Hepatocyte (in vitro differentiated cells): ENCODE data around the gene CHKA. TPM values are rescaled to one million over a fixed set of nuclear protein-coding genes. Genes with fewer than 3 reads are reported as not detected.

Source experiments
- DNase-seq: peaks from one replicate; pipeline ENCODE4 v3.0.0-alpha.2; 2016; ENCODE audit warnings: low spot score
- H2AFZ ChIP-seq: fragments of 200-600 bp; sonication (generic); 2 replicates; pipeline ENCODE4 v1.6.0; 2016; ENCODE audit warnings: antibody characterized with exemption, mild to moderate bottlenecking
- H3K27ac ChIP-seq: fragments of 200-600 bp; sonication (generic); 2 replicates; pipeline ENCODE4 v1.5.1; 2016; ENCODE audit warnings: mild to moderate bottlenecking
- H3K27me3 ChIP-seq: fragments of 200-600 bp; sonication (generic); 2 replicates; pipeline ENCODE4 v1.6.1; 2016
- H3K36me3 ChIP-seq: fragments of 200-600 bp; sonication (generic); replicated peaks from 2 replicates; pipeline ENCODE4 v1.5.1; 2016; ENCODE audit warnings: low read depth; ENCODE audit not compliant: insufficient read depth
- H3K4me1 ChIP-seq: fragments of 200-600 bp; sonication (generic); 2 replicates; pipeline ENCODE4 v1.5.1; 2016; ENCODE audit warnings: mild to moderate bottlenecking, moderate library complexity; ENCODE audit not compliant: insufficient read depth
- H3K4me2 ChIP-seq: fragments of 200-600 bp; sonication (generic); 2 replicates; pipeline ENCODE4 v1.6.0; 2016
- H3K4me3 ChIP-seq: fragments of 200-600 bp; sonication (generic); 2 replicates; pipeline ENCODE4 v1.5.1; 2016; ENCODE audit warnings: mild to moderate bottlenecking
- H3K79me2 ChIP-seq: fragments of 200-600 bp; sonication (generic); 2 replicates; pipeline ENCODE4 v1.6.0; 2017; ENCODE audit warnings: mild to moderate bottlenecking
- H3K9me2 ChIP-seq: fragments of 200-600 bp; sonication (generic); replicated peaks from 2 replicates; pipeline ENCODE4 v1.6.0; 2017; ENCODE audit warnings: mild to moderate bottlenecking; ENCODE audit not compliant: insufficient read depth
- H3K9me3 ChIP-seq: fragments of 200-600 bp; sonication (generic); 2 replicates; pipeline ENCODE4 v1.5.1; 2016; ENCODE audit warnings: low read depth, mild to moderate bottlenecking
- H4K20me1 ChIP-seq: fragments of 200-600 bp; sonication (generic); 2 replicates; pipeline ENCODE4 v1.6.0; 2016; ENCODE audit warnings: mild to moderate bottlenecking; ENCODE audit not compliant: insufficient read depth, poor library complexity, severe bottlenecking
- CTCF ChIP-seq: fragments of 200-600 bp; sonication (generic); IDR thresholded peaks from 2 replicates; pipeline ENCODE4 v1.5.1; 2016; ENCODE audit warnings: antibody characterized with exemption, mild to moderate bottlenecking; ENCODE audit not compliant: poor library complexity
- EZH2 ChIP-seq: fragments of 200-600 bp; sonication (generic); IDR thresholded peaks from 2 replicates; pipeline ENCODE4 v1.6.1; 2016; ENCODE audit warnings: antibody characterized with exemption, mild to moderate bottlenecking, borderline replicate concordance
- EZH2phosphoT487 ChIP-seq: fragments of 200-600 bp; sonication (generic); IDR thresholded peaks from one replicate; pipeline ENCODE4 v1.6.1; 2018; ENCODE audit warnings: antibody characterized with exemption, mild to moderate bottlenecking, low read depth, moderate library complexity; ENCODE audit not compliant: unreplicated experiment, severe bottlenecking
- WGBS: methylation state at CpG from one replicate; pipeline ENCODE4 v1.1.6; 2016; ENCODE audit warnings: low lambda C conversion rate; ENCODE audit errors: missing lambda C conversion rate; 5-methylcytosine and 5-hydroxymethylcytosine counted together
- polyA plus RNA-seq: library from polyadenylated mRNA; unstranded; fragments of >200 nt; fragmentation: Nextera tagmentation; extraction: Ambion mirVana; gene quantifications from 2 replicates; pipeline ENCODE4 v1.2.1, GENCODE V29; 2016
- total RNA-seq: library from RNA; depleted of rRNA; stranded (reverse); fragments of >200 nt; gene quantifications from 2 replicates; pipeline ENCODE4 v1.2.3, GENCODE V29; 2014

CHKA gene
- total and polyA plus RNA-seq, 2 experiments from 2014 or later, result 70.0 to 117 TPM

GRCh38 chr11:68122936-68123539 is 1.9 kb upstream of the CHKA start:
- Histone ChIP-seq H2AFZ (no peak overlapping the region), H3K79me2 (peaks cover 24% of the 10 kb centered on the region), H3K36me3 (no peaks in the 10 kb centered on the region), H3K27me3 (no peaks in the 10 kb centered on the region), H3K4me2 (no peak overlapping the region), H3K4me1 (peaks cover 49% of the 10 kb centered on the region), H3K9me2 (no peaks in the 10 kb centered on the region), H3K27ac (peak overlapping the region; percentile 88), H3K4me3 (no peak overlapping the region), H4K20me1 (peaks cover 18% of the 10 kb centered on the region), H3K9me3 (no peaks in the 10 kb centered on the region)
- TF ChIP-seq CTCF (no peak), EZH2 (no peak)
- peak; percentile 27 for DNase-seq
- 88% methylated on average over 9 of the region's 9 CpGs for WGBS

DNA sequence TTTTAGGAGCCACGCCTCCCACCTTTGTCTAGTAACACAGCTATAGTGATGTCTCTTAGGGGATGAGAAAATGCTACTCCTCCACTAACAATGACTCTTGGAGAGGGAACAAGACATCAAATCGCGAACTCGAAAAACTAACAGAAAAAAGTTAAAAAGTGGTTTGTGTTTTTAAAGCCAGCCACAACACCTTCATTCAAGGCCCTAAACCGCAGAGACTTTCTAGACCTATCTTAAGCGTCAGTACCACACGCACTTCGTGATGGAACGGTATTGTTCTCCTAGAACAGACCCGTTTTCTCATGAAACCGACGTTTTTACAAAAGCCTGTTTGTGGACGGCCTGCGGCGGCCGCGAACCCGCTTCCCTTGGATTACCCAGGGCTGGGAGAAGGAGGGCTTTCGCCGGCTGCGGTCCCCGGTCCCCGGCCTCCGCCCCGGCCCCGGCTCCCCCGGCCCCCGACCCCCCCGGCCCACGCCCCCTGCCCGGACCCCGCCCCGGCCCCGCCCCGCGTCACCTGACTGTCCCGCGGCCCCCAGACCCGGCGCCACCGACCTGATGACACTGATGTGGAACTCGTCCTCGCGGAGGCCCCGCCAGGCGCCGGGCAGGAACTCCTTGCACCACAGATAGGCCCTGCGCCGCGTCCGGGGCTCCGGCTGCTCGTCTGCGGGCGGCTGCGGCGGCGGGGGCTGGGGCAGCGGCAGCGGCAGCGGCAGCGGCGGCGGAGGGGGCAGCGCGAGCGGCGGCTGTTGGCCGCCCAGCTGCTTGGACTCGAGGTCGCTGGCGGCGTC is 718 bp downstream of the CHKA start:
- H3K36me3 ChIP-seq, result no peaks in the 10 kb centered on the region
- H3K4me1 ChIP-seq, result peaks cover 58% of the 10 kb centered on the region
- no peaks in the 10 kb centered on the region for H3K9me2 ChIP-seq
- H3K4me2 ChIP-seq, result peak overlapping the region; percentile 81
- peak overlapping the region; percentile 85 for H3K4me3 ChIP-seq
- H4K20me1 ChIP-seq, result peaks cover 44% of the 10 kb centered on the region
- H3K79me2 ChIP-seq, result peaks cover 50% of the 10 kb centered on the region
- H3K27ac ChIP-seq, result peak overlapping the region; percentile 98
- H2AFZ ChIP-seq, result peak overlapping the region; percentile 16
- TF ChIP-seq EZH2phosphoT487 (no peak), CTCF (no peak), EZH2 (no peak)
- WGBS, result under 1% methylated on average over 26 of the region's 73 CpGs
- peak; percentile 82 for DNase-seq
- no peaks in the 10 kb centered on the region for H3K27me3 ChIP-seq
- H3K9me3 ChIP-seq, result no peaks in the 10 kb centered on the region

GRCh38 chr11:68118706-68119448 is 2.3 kb downstream of the CHKA start:
- H3K4me3 ChIP-seq, result peak overlapping the region; percentile 85
- no peaks in the 10 kb centered on the region for H3K36me3 ChIP-seq
- peaks cover 58% of the 10 kb centered on the region for H3K4me1 ChIP-seq
- 8% methylated on average over 4 of the region's 4 CpGs for whole genome bisulfite sequencing
- H4K20me1 ChIP-seq, result peaks cover 55% of the 10 kb centered on the region
- H3K9me2 ChIP-seq, result no peaks in the 10 kb centered on the region
- no peak overlapping the region for H2AFZ ChIP-seq
- TF ChIP-seq EZH2phosphoT487, result no peak
- no peak for TF ChIP-seq EZH2
- no peak for TF ChIP-seq CTCF
- H3K27me3 ChIP-seq, result no peaks in the 10 kb centered on the region
- H3K9me3 ChIP-seq, result no peaks in the 10 kb centered on the region
- H3K27ac ChIP-seq, result peak overlapping the region; percentile 98
- peak overlapping the region; percentile 81 for H3K4me2 ChIP-seq
- peaks cover 66% of the 10 kb centered on the region for H3K79me2 ChIP-seq
- peak; percentile 28 for DNase-seq
